Calu3 (cell line): Measurements from ENCODE around the gene CFAP97D2. TPM values are rescaled to one million over a fixed set of nuclear protein-coding genes. Genes with fewer than 3 reads are reported as not detected.
"Not testable (repeated sequence)": the region's sequence is repeated elsewhere in the genome, so short reads cannot be mapped to it uniquely, and the experiment has no call there.

ENCODE experiments used
- BruUV-seq: library from RNA; stranded (reverse); fragments of 400-500 nt; replicated peaks from 2 replicates; lab custom pipeline; 2021; lab: Mats Ljungman, UMichigan
- CTCF ChIA-PET: fragments of 300-600 bp; sonication (Branson Sonifier 250); formaldehyde crosslinking; loops from one replicate; lab custom pipeline; 2022; ENCODE audit warnings: antibody characterized with exemption; lab: Charles Lee
- DNase-seq: peaks from one replicate; pipeline ENCODE4 v3.0.0; 2022
- H3K27ac Mint-ChIP-seq: one replicate; pipeline ENCODE4 v1.8.0; 2022; ENCODE audit warnings: mixed read lengths; ENCODE audit not compliant: unreplicated experiment
- H3K27me3 Mint-ChIP-seq: one replicate; pipeline ENCODE4 v1.8.0; 2022; ENCODE audit warnings: mixed read lengths; ENCODE audit not compliant: unreplicated experiment
- H3K36me3 Mint-ChIP-seq: one replicate; pipeline ENCODE4 v1.8.0; 2022; ENCODE audit warnings: mild to moderate bottlenecking, moderate library complexity, mixed read lengths; ENCODE audit not compliant: insufficient read depth, unreplicated experiment
- H3K4me1 Mint-ChIP-seq: one replicate; pipeline ENCODE4 v1.8.0; 2022; ENCODE audit warnings: mild to moderate bottlenecking, low read depth, mixed read lengths; ENCODE audit not compliant: unreplicated experiment
- H3K4me3 Mint-ChIP-seq: one replicate; pipeline ENCODE4 v1.8.0; 2022; ENCODE audit warnings: mild to moderate bottlenecking, low read depth, moderate library complexity, mixed read lengths; ENCODE audit not compliant: unreplicated experiment
- H3K9me3 Mint-ChIP-seq: one replicate; pipeline ENCODE4 v1.8.0; 2022; ENCODE audit warnings: low read depth, mixed read lengths; ENCODE audit not compliant: unreplicated experiment
- intact Hi-C: fragments of 100-400 bp; cut with micrococcal nuclease; formaldehyde crosslinking; loops from one replicate; pipeline ENCODE4 v1.10.0; 2022; ENCODE audit not compliant: unreplicated experiment
- total RNA-seq: library from RNA; stranded (reverse); gene quantifications from 2 replicates; pipeline ENCODE4 v1.2.3, GENCODE V29; 2022
- TF ChIP-seq, protein P1 (sequence below): fragments of 200-600 bp; IDR thresholded peaks from one replicate; pipeline ENCODE4 v1.8.0; 2022; ENCODE audit warnings: antibody characterized with exemption; ENCODE audit not compliant: unreplicated experiment

The CFAP97D2 gene
- total RNA-seq, 1 experiment from 2014 or later, result not detected

DNA sequence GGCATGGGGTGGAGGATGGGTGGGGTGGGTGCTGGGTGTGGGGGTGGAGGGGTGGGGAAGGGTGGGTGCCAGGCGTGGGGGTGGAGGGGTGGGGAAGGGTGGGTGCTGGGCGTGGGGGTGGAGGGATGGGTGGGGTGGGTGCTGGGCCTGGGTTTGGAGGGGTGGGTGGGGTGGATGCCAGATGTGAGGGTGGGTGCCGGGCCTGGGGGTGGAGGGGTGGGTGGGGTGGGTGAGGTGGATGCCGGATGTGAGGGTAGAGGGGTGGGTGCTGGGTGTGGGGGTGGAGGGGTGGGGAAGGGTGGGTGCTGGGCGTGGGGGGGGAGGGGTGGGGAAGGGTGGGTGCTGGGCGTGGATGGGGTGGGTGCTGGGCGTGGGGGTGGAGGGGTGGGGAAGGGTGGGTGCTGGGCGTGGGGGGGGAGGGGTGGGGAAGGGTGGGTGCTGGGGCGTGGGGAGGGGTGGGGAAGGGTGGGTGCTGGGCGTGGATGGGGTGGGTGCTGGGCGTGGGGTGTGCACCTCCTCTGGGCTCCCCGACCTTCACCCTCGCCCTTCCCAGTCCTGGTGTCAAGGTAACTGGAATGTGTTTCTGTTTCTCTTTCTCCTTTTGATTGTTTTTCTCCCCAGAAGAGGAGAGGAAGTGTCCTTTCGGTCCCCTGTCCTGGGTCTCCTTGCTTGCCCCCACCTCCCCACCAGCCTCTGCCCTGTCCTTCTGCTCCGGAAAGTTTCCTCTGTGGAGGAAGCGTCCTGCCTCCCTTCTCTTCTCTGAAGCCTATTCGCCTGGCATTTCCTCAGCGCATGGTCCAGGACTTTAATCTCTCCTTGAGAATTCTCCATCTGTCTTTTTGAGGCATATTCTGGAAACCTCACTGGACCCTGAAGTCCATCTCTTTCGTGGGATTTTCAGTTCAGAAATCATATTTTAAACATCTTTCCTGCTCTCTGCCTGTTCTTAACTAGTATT lies 22.9 kb upstream of the CFAP97D2 start:
- intact Hi-C loops, result no loop called here
- peaks cover 12% of the 10 kb centered on the region for H3K27me3 Mint-ChIP-seq
- peaks cover 7% of the 10 kb centered on the region for H3K9me3 Mint-ChIP-seq
- TF ChIP-seq, protein P1, sequence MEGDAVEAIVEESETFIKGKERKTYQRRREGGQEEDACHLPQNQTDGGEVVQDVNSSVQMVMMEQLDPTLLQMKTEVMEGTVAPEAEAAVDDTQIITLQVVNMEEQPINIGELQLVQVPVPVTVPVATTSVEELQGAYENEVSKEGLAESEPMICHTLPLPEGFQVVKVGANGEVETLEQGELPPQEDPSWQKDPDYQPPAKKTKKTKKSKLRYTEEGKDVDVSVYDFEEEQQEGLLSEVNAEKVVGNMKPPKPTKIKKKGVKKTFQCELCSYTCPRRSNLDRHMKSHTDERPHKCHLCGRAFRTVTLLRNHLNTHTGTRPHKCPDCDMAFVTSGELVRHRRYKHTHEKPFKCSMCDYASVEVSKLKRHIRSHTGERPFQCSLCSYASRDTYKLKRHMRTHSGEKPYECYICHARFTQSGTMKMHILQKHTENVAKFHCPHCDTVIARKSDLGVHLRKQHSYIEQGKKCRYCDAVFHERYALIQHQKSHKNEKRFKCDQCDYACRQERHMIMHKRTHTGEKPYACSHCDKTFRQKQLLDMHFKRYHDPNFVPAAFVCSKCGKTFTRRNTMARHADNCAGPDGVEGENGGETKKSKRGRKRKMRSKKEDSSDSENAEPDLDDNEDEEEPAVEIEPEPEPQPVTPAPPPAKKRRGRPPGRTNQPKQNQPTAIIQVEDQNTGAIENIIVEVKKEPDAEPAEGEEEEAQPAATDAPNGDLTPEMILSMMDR, result no peak
- no peak for DNase-seq
- H3K4me1 Mint-ChIP-seq, result no peaks in the 10 kb centered on the region
- no peak overlapping the region for H3K4me3 Mint-ChIP-seq
- no peaks in the 10 kb centered on the region for H3K36me3 Mint-ChIP-seq
- H3K27ac Mint-ChIP-seq, result no peak overlapping the region
- BruUV-seq, result no TSS peak
- CTCF ChIA-PET, result no interaction called here

DNA sequence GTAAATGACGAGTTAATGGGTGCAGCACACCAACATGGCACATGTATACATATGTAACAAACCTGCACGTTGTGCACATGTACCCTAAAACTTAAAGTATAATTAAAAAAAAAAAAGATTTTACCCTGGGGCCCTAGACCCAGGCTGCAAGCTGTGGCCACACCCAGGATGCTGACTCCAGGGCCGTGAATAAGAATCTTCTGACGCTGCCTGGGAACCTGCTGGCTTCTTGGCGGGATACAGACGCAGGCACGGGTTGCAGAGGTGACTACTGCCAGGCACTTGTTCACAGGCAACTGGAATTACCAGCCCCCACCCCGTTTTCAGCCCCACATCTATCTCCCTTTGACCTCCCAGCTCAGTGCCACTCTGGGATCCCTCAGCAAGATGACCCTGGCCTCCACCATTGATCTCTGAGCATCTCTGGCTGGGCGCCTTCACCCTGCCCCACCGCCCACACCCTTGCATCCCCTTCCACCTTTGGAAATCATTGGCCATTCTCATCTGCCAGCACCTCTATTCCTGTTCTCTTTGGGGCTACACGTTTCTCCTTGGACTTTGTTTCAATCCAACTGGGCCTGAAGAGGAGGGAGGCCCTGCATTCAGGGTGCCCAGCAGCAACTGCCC lies 21.1 kb upstream of the CFAP97D2 start:
- peaks cover 7% of the 10 kb centered on the region for H3K9me3 Mint-ChIP-seq
- intact Hi-C loops, result no loop called here
- H3K27me3 Mint-ChIP-seq, result peaks cover 12% of the 10 kb centered on the region
- H3K36me3 Mint-ChIP-seq, result no peaks in the 10 kb centered on the region
- CTCF ChIA-PET, result interaction anchor here (0.7 kb wide), 1 partner anchor 29 kb away, joined by 3 read pairs; no protein-coding TSS in a partner anchor
- H3K27ac Mint-ChIP-seq, result no peak overlapping the region
- TF ChIP-seq, protein P1, result no peak
- DNase-seq, result no peak
- no peak overlapping the region for H3K4me3 Mint-ChIP-seq
- BruUV-seq, result no TSS peak
- no peaks in the 10 kb centered on the region for H3K4me1 Mint-ChIP-seq

DNA sequence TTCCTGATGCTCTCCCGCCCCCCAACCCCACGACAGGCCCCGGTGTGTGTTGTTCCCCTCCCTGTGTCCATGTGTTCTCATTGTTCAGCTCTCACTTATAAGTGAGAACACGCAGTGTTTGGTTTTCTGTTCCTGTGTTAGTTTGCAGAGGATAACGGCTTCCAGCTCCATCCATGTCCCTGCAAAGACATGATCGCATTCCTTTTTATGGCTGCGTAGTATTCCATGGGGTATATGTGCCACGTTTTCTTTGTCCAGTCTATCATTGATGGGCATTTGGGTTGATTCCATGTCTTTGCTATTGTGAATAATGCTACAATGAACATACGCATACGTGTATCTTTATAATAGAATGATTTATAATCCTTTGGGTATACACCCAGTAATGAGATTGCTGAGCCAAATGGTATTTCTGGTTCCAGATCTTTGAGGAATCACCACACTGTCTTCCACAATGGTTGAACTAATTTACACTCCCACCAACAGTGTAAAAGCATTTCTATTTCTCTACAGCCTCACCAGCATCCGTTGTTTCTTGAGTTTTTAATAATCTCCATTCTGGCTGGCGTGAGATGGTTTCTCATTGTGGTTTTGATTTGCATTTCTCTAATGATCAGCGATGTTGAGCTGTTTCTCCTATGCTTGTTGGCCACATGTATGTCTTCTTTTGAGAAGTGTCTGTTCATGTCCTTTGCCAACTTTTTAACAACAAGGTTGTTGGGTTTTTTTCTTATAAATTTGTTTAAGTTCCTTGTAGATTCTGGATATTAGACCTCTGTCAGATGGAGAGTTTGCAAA lies 20.0 kb upstream of the CFAP97D2 start:
- CTCF ChIA-PET, H3K4me1 Mint-ChIP-seq, H3K36me3 Mint-ChIP-seq, BruUV-seq, intact Hi-C loops, DNase-seq, H3K9me3 Mint-ChIP-seq, H3K27ac Mint-ChIP-seq, H3K4me3 Mint-ChIP-seq, H3K27me3 Mint-ChIP-seq: not testable (repeated sequence)

DNA sequence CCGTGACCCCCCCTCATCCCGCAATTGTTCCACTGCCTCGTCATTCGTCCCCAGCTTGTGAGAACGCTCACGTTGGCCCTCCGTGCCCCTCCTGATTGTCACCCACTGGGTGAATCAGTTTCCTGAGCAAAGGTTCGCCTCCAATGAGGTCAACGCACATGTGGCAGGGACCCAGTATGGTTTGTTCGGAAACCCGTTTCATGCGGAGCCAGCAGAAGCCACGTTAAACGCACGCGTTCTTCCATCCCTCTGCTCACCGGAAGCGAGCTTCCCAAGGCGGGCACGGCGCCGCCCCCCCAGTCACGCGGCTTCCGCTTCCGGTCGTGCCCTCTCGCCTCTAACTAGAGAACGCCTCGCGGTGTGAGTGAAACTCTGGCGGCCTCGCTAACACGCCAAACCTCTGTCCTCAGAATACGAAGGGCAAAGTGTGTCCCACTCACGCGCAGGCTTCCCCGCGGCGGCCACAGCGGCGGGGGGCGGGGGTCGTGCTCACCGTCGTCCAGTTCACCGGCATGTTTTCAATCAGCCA lies 18.0 kb upstream of the CFAP97D2 start:
- no TSS peak for BruUV-seq
- Mint-ChIP-seq H3K36me3 (no peaks in the 10 kb centered on the region), H3K4me1 (no peaks in the 10 kb centered on the region), H3K4me3 (no peak overlapping the region), H3K9me3 (no peaks in the 10 kb centered on the region), H3K27me3 (no peaks in the 10 kb centered on the region), H3K27ac (no peak overlapping the region)
- TF ChIP-seq, protein P1, result no peak
- intact Hi-C loops, result no loop called here
- DNase-seq, result no peak
- CTCF ChIA-PET, result no interaction called here
